IPS-15b (cell line): ENCODE measurements around the gene OR2V2.
A peak's percentile ranks its signal among the peaks of the same experiment; 100 is the strongest.
"Not testable (repeated sequence)": the region's sequence is repeated elsewhere in the genome, so short reads cannot be mapped to it uniquely, and the experiment has no call there.

ENCODE experiments used
- H3K27me3 ChIP-seq: one replicate; pipeline ENCODE4 v1.6.1; 2013; ENCODE audit warnings: low read length; ENCODE audit not compliant: control insufficient read depth, insufficient read depth
- H3K36me3 ChIP-seq: one replicate; pipeline ENCODE4 v1.6.1; 2013; ENCODE audit warnings: low read length; ENCODE audit not compliant: control insufficient read depth, insufficient read depth
- H3K4me1 ChIP-seq: one replicate; pipeline ENCODE4 v1.6.1; 2013; ENCODE audit warnings: mild to moderate bottlenecking, low read length; ENCODE audit not compliant: control insufficient read depth, insufficient read depth
- H3K4me3 ChIP-seq: one replicate; pipeline ENCODE4 v1.5.1; 2013; ENCODE audit warnings: low read depth, low read length
- H3K9ac ChIP-seq: one replicate; pipeline ENCODE4 v1.6.1; 2013; ENCODE audit warnings: low read depth, mild to moderate bottlenecking, low read length
- H3K9me3 ChIP-seq: one replicate; pipeline ENCODE4 v1.6.1; 2013; ENCODE audit warnings: mild to moderate bottlenecking, low read length; ENCODE audit not compliant: control insufficient read depth, insufficient read depth

Gene OR2V2

DNA sequence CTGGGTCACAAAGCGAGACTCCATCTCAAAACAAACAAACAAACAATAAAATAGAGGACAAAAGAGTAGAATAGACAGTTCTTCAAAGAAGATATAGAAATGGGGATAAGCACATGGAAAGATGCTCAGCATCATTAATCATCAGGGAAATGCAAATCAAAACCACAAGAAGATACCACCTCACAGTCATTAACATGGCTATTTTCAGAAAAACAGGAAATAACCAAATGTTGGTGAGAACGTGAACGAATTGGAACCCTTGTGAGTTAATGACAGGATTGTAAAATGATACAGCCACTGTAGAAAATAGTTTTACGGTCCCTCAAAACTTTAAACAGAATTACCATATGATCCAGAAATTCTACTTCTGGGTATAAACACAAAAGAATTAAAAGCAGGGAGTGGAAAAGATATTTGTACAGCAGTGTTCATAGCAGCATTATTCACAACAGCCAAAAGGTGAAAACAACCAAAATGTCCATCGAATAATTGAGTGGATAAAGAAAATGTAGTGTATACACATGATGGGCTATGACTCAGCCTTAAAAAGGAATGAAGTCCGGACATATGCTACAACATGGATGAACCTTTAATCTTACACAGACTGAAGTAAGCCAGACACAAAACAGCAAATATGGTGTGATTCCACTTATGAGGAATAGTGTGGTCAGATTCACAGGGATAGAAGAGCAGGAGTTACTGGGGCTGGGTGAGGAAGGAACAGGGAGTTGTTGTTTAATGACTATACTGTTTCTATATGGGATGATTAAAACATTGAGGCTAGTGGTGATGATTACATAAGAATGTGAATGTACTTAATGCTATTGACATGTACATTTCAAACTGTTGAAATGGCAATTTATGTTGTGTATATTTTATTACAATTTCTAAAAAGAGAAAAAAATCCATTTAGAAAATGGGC lies 19.7 kb downstream of the OR2V2 start:
- Histone ChIP-seq H3K9ac (no peak overlapping the region), H3K4me1 (peaks cover 8% of the 10 kb centered on the region), H3K36me3 (no peaks in the 10 kb centered on the region), H3K9me3 (no peaks in the 10 kb centered on the region), H3K27me3 (peaks cover 58% of the 10 kb centered on the region), H3K4me3 (peak overlapping the region; percentile 30)

DNA sequence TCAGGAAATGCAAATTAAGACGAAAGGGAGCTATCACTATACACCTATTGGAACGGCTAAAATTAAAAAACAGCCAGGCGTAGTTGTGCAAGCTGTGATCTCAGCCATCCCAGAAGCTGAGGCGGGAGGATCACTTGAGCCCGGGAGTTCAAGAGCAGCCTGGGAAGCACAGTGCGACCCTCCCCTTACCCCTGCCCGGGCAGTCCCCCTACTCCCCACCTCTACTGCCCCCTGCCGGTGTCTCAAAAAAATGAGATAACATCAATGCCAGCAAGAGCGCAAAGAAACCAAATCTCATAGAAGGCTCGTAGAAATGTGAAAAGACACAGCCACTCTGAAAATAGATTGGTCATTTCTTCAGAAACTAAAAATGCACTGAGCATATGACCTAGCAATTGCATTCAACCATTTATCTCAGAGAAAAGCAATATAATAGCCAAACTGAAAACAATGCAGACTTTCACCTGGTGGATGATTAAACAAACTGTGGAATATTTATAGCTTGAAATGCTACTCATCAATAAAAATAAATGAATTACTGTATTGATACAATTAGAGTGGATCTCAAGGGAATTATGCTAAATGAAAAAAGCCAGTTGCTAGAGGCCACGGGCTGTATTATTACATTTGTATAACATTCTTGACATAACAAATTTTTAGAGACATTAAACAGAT lies 20.6 kb downstream of the OR2V2 start:
- Histone ChIP-seq H3K9ac (no peak overlapping the region), H3K4me3 (peak overlapping the region; percentile 65), H3K36me3 (no peaks in the 10 kb centered on the region), H3K27me3 (peaks cover 58% of the 10 kb centered on the region), H3K9me3 (no peaks in the 10 kb centered on the region), H3K4me1 (peaks cover 8% of the 10 kb centered on the region)

DNA sequence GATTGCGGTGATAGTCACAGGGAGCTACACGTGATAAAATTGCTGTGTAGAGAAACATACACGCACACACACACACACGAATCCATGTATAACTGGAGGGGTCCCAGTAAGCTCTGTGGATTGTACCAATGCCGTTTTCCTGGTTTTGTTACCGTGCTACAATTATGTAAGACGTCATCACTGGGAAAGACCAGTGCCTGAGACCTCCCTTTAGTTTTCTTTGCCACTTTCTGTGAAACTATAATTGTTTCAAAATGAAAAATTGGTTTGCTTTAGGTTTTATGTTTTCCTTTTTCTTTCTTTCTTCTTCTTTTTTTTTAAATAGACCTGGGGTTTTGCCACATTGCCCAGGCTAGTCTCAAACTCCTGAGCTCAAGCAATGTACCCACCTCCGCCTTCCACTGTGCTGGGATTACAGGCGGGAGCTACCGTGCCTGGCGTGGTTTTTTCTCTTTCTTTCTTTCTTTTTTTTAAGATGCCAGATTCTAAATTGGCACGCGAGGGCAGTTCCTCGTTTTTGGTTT lies 21.3 kb downstream of the OR2V2 start:
- Histone ChIP-seq H3K9me3 (no peaks in the 10 kb centered on the region), H3K4me1 (peaks cover 8% of the 10 kb centered on the region), H3K27me3 (peaks cover 62% of the 10 kb centered on the region), H3K4me3 (peak overlapping the region; percentile 65), H3K36me3 (no peaks in the 10 kb centered on the region), H3K9ac (no peak overlapping the region)

DNA sequence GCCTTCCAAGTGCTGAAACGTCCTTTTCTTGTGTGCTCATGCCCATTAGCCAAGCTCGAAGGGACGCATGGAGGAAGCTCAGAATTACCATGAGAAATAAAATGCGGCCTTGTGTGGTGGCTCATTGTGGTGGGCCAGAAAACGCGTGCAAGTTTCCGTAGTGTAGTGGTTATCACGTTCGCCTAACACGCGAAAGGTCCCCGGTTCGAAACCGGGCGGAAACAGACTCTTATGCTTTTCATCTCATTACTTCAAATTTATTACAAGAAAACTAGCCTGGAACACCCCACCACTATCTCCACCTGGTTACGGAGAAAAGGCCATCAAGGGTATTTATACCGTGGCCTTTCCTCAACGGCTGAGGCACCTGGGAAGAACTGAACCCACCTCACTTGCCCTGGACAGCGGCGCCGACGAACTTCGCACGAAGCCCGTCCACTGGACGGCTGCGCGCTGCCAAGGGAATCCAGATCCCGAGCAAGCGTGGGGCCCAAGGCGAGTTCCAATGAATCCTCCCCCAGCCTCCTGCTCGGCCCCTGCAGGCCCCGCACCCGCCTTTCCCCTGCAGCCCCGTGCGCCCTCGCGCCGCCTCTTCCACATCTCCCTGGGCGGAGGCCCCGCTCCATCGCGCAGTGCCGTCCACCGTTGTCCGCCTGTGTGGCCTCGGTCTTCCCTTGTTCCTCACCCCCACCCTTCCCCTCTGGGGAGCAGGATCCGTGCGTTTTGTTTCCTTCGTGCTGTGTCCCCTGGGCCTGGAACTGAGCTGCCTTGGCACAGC lies 22.3 kb downstream of the OR2V2 start:
- H3K4me1 ChIP-seq, H3K9me3 ChIP-seq, H3K36me3 ChIP-seq, H3K9ac ChIP-seq: not testable (repeated sequence)
- Histone ChIP-seq H3K27me3 (peaks cover 62% of the 10 kb centered on the region), H3K4me3 (peak overlapping the region; percentile 76)

DNA sequence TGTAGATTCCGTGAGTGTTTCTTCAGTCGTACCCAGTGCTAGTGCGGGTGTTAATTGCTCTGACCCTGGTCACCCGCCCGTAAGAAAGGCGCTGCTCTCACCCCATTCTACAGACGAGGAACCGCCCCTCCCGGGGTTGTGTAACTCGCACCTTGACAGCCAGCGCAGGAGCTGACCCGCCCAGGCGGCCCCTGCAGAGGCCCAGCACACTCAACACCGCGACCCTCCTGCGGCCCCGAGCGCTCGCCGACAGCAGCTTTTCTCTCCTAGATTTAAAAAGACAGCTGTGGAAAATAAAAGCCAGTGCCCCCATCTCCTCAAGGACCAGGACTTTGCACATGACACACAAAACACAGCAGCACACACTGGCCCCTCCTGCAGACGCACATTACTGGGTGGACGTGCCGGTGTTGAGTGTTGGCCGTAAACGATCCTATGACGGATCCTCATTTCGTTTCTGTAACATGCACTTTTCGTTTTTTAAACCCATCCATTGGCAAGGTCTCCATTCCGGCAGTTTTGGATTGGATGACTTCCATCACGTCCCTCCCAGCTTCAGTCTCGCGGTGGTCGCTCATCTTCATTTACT lies 22.9 kb downstream of the OR2V2 start:
- Histone ChIP-seq H3K9ac (no peak overlapping the region), H3K27me3 (peaks cover 61% of the 10 kb centered on the region), H3K9me3 (no peaks in the 10 kb centered on the region), H3K36me3 (no peaks in the 10 kb centered on the region), H3K4me1 (peaks cover 8% of the 10 kb centered on the region), H3K4me3 (peak overlapping the region; percentile 76)

DNA sequence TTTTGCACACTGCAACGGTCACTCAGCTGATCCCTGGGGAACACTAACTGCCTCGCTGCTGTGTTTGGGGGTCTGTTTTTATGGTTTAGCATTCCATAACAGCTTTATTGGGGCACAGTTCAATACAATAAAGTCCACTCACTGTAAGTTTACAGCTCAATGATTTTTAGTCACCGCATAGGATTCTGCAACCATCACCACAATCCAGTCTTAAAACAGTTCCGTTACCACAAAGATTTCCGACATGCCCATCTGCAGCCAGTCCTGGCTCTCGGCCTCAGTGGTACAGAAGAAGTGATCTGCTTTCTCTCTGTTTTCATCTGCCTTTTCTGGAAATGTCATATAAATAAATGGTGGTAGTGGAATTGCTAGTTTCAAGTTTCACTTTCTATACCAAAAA lies 23.6 kb downstream of the OR2V2 start:
- Histone ChIP-seq H3K9me3 (no peaks in the 10 kb centered on the region), H3K4me3 (no peak overlapping the region), H3K27me3 (peaks cover 59% of the 10 kb centered on the region), H3K9ac (no peak overlapping the region), H3K4me1 (peaks cover 8% of the 10 kb centered on the region), H3K36me3 (no peaks in the 10 kb centered on the region)

DNA sequence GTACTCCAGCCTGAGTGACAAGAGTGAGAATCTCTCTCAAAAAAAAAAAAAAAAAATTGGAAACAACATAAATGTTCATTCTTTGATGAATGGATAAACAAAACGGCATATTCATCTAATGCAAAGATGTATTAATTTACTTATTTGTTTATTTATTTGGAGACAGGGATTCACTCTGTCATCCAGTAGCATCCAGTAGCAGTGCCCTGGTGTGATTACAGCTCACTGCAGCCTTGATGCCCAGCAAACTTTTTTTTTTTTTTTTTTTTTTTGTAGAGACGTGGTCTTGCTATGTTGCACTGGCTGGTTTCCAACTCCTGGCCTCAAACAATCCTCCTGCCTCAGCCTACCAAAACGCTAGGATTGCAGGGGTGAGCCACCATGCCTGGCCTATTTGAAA lies 24.4 kb downstream of the OR2V2 start:
- peaks cover 58% of the 10 kb centered on the region for H3K27me3 ChIP-seq
- peaks cover 8% of the 10 kb centered on the region for H3K4me1 ChIP-seq
- H3K36me3 ChIP-seq = no peaks in the 10 kb centered on the region
- H3K9me3 ChIP-seq = no peaks in the 10 kb centered on the region
- no peak overlapping the region for H3K9ac ChIP-seq
- no peak overlapping the region for H3K4me3 ChIP-seq

DNA sequence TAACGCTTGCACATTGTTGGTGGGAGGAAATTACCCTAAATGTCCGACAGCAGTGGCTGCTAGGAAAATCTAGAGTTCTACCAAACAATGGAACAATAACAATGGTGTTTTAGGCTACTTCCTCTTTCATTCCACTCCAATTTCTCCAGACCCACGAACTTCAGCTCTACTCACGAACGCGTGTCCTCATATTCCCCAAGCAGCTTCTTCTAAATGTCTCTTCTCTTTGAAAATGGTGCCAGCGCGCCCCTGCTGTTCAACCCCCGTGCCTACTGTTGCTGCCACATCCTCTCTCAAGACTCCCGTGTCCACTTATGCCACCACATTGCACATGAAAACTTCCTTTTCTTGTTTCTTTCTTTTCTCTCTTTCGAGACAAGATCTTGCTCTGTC lies 25.6 kb downstream of the OR2V2 start:
- Histone ChIP-seq H3K9me3 (no peaks in the 10 kb centered on the region), H3K27me3 (peaks cover 48% of the 10 kb centered on the region), H3K9ac (peak overlapping the region; percentile 39), H3K4me1 (peaks cover 7% of the 10 kb centered on the region), H3K36me3 (no peaks in the 10 kb centered on the region), H3K4me3 (peak overlapping the region; percentile 84)

DNA sequence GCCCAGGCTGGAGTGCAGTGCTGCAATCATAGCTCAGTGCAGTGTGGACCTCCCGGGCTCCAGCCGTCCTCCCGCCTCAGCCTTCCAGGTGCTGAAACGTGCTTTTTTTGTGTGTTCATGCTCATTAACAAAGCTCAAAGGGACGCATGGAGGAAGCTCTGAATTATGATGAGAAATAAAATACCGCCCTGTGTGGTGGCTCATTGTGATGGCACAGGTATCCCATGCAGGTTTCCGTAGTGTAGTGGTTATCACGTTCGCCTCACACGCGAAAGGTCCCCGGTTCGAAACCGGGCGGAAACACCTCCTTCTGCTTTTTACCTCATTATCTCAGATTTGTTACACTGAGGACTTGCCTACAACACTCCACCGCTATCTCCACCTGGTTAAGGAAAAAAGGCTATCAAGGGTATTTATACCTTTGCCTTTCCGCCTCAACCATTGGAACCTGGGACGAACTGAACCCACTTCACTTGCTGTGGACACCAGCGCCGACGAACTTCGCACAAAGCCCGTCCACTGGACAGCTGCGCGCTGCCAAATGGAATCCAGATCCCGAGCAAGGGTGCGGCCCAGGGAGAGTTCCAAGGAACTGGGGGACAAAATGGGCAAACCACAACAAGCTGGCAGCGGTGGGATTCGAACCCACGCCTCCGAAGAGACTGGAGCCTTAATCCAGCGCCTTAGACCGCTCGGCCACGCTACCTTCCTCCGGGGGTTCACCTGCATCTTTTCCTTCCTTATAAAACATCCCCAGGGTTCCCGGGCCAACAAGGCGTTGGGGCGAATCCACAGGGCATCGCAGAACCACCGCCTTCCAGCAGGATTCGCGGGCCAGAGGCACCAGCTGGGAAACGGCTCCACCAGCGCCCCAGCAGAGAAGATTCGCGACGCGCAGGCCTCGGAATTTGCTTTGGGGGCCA lies 26.3 kb downstream of the OR2V2 start:
- Histone ChIP-seq H3K9ac (peak overlapping the region; percentile 47), H3K9me3 (no peaks in the 10 kb centered on the region), H3K4me3 (peak overlapping the region; percentile 84), H3K36me3 (no peaks in the 10 kb centered on the region), H3K27me3 (peaks cover 42% of the 10 kb centered on the region), H3K4me1 (peaks cover 2% of the 10 kb centered on the region)

DNA sequence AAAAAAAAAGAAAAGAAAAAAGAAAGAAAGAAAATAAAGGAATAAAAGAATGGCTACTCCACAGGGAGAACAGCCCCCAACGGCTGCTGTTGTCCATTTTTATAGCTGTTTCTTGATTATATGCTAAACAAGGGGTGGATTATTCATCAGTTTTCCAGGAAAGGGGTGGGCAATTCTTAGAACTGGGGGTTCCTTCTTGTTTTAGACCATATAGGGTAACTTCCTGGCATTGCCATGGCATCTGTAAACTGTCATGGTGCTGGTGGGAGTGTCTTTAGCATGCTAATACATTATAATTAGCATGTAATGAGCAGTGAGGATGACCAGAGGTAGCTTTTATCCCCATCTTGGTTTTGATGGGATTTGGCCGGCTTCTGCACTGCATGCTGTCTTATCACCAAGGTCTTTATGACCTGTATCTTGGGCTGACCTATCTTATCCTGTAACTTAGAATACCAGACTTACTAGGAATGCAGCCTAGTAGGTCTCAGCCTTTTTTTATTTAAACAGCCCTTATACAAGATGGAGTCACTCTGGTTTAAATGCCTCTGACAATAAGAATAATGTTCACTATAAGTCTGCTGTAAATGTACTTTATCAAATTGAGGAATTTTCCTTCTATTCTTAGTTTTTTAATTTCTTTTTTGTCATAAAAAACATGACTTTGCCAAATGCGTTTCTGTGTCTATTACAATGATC lies 29.0 kb downstream of the OR2V2 start:
- Histone ChIP-seq H3K36me3 (no peaks in the 10 kb centered on the region), H3K4me3 (no peak overlapping the region), H3K27me3 (peaks cover 20% of the 10 kb centered on the region), H3K9ac (no peak overlapping the region), H3K4me1 (no peaks in the 10 kb centered on the region), H3K9me3 (no peaks in the 10 kb centered on the region)
